Activated naive CD4-positive, alpha-beta T cell treated with anti-CD3 and anti-CD28 coated beads, Interleukin-2, amount 50 U/mL, for 72 hours (primary cell): ENCODE data around the gene ARID3B. TPM values are rescaled to one million over a fixed set of nuclear protein-coding genes. Genes with fewer than 3 reads are reported as not detected.
A peak's percentile ranks its signal among the peaks of the same experiment; 100 is the strongest.
"Not testable (repeated sequence)": the region's sequence is repeated elsewhere in the genome, so short reads cannot be mapped to it uniquely, and the experiment has no call there.

Experiments
- ATAC-seq, 2 donors: fragments of 150-1000 bp; cut with Tn5 transposase; 2 replicates each; pipeline ENCODE4 v1.10.0; 2021; ENCODE audit warnings: mild to moderate bottlenecking in 2 of 2, moderate library complexity in 2 of 2
- DNase-seq, 2 donors: peaks; one replicate each; pipeline ENCODE4 v3.0.0; 2021 to 2022; ENCODE audit warnings: low spot score in 2 of 2
- H3K27ac Mint-ChIP-seq, 2 donors: one replicate each; pipeline ENCODE4 v1.8.0; 2022; ENCODE audit warnings: mild to moderate bottlenecking in 2 of 2, mixed read lengths in 2 of 2
- H3K36me3 Mint-ChIP-seq, 2 donors: one replicate each; pipeline ENCODE4 v1.8.0; 2022; ENCODE audit warnings: mixed read lengths in 2 of 2
- H3K9me3 Mint-ChIP-seq, 2 donors: one replicate each; pipeline ENCODE4 v1.8.0; 2022; ENCODE audit warnings: mixed read lengths in 2 of 2
- total RNA-seq, 2 donors: library from RNA; stranded (reverse); gene quantifications; one replicate each; pipeline ENCODE4 v1.2.3, GENCODE V29; 2022

ARID3B gene
- total RNA-seq, 2 donors from 2014 or later: 25.7 to 37.7 TPM

DNA sequence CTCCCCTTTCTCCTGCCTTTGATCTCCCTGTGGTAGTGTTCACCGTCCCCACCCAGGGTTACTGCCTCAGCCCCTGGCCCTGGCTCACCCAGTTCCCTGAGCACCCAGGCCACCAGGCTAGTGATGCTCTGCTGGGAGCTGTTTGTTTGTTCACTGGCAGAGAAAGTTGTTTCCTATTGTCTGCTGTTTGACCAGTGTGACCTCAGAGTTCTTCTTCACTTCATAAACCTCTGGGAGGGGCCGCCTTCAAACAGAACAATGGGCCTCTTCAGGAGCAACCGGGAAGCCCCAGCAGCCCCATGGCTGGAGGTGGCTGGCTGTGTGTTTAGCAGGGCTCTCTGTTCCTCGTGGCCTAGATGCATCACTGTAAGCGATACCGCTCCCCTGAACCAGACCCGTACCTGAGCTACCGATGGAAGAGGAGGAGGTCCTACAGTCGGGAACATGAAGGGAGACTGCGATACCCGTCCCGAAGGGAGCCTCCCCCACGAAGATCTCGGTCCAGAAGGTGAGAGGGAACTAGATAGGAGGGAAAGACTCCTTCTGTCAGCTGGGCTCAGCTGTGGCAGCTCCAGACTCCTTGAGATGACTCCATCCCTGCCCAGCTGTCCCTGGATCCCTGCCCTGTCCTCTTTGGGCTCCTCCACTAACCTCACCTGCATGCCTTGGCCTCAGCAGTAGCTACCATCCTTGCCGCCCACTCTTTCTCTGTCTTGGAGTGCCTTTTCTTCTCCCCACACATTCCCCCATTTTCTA lies 78.0 kb downstream of the ARID3B start:
- H3K36me3 Mint-ChIP-seq: peaks cover 22 to 33% of the 10 kb centered on the region in 2 donors
- ATAC-seq (no peak), DNase-seq (no peak)
- no peaks in the 10 kb centered on the region for H3K9me3 Mint-ChIP-seq
- peak overlapping the region; percentile 4 to 67 for H3K27ac Mint-ChIP-seq

DNA sequence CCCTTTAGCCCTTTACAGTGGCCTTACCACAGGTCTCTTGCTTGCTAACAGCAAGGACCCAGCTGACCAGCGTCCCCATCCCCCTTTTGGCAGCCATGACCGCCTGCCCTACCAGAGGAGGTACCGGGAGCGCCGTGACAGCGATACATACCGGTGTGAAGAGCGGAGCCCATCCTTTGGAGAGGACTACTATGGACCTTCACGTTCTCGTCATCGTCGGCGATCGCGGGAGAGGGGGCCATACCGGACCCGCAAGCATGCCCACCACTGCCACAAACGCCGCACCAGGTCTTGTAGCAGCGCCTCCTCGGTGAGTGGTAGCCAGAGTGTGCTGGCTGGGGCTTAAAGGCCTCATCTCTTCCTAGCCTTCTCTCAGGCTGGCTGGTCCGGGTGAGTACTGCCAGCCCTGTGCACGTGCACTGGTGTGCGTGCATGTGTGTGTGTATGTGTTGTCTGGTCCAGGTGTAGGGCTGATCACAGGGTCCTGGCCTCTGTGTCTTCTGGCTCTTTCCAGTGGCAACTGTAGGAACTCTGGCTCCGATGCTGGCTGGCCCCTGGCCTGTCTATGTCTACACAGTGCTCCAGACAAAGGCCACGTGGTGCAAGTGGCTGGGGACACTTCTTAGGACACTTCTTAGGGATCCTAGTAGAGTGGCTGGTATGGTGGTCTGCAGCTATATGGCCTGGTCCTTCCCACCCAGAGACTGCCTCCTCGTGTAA lies 79.1 kb downstream of the ARID3B start:
- peak overlapping the region; percentile 36 to 67 for H3K27ac Mint-ChIP-seq
- H3K9me3 Mint-ChIP-seq: no peaks in the 10 kb centered on the region
- no peak for ATAC-seq
- DNase-seq: no peak
- H3K36me3 Mint-ChIP-seq: peaks cover 17 to 41% of the 10 kb centered on the region in 2 donors

DNA sequence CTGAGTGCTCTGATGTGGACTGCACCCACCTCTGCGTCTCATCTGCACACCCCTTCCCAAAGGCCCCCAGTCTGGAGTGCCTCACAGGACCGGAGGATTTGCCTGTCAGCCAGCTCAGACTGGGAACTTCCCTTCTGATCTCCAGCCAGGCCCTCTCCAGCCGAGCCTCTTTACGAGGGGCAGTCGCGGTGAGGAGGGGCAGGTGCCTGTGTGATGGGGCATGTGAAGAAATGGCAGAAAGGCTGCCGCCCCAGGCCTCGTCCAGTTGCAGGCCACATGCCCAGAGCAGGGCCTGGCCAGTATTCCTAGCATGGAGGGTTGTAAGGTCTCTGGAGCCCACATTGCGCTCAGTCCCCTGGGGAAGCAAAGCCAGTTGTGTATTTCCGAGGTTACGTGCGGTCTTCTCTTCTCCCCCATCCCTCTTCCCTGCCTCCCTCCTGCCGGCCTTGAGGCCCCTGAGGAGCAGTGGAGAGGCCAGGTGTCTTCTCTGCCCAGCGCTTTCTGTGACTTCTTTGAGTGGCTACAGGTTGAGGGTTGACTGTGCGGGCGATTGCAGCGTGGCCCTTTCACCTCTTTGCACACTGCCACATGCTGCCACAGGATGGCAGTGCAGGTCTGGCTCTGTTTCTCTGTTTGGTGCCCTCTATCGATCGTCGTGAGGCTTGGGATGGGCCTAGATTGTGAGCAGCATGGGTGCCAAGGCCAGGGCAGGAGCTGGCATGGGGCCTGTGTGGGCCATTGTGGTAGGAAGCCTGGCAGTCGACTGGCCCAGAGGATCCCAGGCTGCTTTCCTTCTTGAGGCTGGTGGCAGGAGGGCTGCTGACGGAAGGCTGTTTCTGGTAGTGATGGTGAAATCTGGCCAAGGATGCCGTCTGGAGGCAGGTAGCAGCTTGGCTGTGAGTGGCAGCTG lies 79.9 kb downstream of the ARID3B start:
- no peaks in the 10 kb centered on the region for H3K9me3 Mint-ChIP-seq
- peak overlapping the region; percentile 16 to 92 for H3K27ac Mint-ChIP-seq
- peaks cover 17 to 41% of the 10 kb centered on the region in 2 donors for H3K36me3 Mint-ChIP-seq
- ATAC-seq: peak; percentile 80 to 86
- peak; percentile 71 to 77 for DNase-seq

DNA sequence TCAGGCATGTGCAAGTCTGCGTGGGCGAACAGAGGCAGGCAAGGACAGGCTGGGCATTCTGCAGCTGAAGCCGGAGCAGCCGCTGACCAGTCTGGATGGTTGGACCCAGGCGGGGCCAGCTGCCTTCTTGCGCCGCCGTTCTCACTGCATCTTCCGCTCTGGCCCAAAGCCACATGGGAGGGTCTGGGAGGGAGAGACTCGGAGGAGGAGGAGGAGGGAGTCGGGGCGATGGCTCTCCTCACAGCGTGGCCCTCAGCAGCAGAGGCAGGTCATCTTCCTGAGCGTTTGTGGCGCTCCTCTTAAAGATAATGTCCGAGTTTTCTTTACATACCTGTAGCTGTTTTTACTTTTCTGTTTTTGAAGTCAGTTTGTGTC lies 80.5 kb downstream of the ARID3B start:
- peaks cover 11 to 36% of the 10 kb centered on the region in 2 donors for H3K36me3 Mint-ChIP-seq

DNA sequence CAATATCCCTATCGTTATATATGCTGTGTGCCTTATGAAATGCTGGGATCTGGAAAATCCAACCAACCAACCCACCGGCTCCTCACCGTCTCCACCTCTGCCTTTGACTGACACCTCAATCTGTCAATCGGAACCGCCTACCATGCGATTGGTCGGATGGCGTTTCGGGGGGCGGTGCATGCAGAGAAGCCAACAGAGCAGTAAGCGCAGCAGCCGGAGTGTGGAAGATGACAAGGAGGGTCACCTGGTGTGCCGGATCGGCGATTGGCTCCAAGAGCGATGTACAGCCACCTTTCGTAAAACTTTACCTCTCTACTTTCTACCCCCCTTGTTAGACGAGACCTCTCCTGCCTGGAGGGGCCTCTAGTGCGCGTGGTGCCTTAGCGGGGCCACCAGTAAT lies 80.9 kb downstream of the ARID3B start:
- H3K27ac Mint-ChIP-seq: no peak overlapping the region
- ATAC-seq: no peak

More for the DNA sequence above, 80.5 kb downstream of the ARID3B start:
- peak overlapping the region; percentile 16 to 92 for H3K27ac Mint-ChIP-seq
- no peak for DNase-seq
- H3K9me3 Mint-ChIP-seq: no peaks in the 10 kb centered on the region
- no peak for ATAC-seq

DNA sequence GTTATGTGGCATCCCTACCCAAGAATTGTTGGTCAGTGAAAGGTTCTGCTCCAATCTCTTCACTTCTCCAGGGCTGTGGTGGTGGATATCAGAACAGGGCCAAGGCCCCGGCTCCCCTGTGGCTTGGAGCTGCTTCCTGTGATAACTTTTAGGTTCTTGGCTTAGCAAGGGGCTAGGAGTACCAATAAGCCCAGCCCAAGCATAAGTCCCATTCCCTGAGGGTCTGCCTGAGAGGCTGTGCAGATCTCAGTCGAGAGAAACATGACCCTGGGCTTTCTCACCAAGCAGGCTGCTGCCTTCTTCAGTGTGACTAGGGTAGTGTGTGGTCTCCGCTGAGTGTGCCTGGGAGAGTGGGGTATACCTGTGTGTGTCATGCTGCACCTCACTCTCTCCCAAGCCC lies 81.7 kb downstream of the ARID3B start:
- DNase-seq: no peak
- ATAC-seq: no peak
- Mint-ChIP-seq H3K36me3 (peaks cover 4 to 29% of the 10 kb centered on the region in 2 donors), H3K27ac (peak overlapping the region in 1 of 2 donors; percentile 65), H3K9me3 (no peaks in the 10 kb centered on the region)

More for the DNA sequence above, 80.9 kb downstream of the ARID3B start:
- H3K36me3 Mint-ChIP-seq: peaks cover 7 to 32% of the 10 kb centered on the region in 2 donors
- H3K9me3 Mint-ChIP-seq: no peaks in the 10 kb centered on the region
- DNase-seq: no peak

DNA sequence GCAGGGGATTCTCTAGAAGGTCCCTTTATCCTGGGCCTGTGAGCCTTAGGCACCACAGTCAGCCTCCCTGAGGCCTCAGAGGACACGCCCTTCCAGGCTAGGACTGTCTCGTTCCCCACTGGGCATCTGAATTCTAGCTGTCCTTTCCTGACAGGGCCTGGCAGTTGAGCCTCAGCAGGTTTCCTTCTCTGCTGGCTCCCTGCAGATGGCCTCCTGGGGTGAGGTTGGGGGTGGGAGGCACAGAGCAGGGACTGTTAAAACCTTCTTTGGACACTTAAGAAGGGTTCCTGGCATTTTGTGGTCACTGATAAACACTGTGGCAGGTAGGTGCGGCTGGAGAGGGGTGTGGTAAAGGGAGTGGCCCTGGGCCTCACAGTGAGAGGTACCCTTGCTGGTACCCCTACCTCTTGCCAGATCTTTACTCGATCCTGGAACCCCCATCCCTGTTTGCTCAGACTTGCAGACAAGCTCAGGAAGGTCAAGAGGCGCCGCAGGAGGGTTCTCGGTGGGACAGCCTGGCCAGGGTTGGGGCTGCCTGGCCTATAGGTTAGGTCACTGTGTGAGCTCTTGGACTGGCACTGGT lies 83.1 kb downstream of the ARID3B start:
- H3K27ac Mint-ChIP-seq: peak overlapping the region; percentile 70 to 88
- H3K9me3 Mint-ChIP-seq: no peaks in the 10 kb centered on the region
- ATAC-seq: no peak
- peaks cover 4 to 29% of the 10 kb centered on the region in 2 donors for H3K36me3 Mint-ChIP-seq
- no peak for DNase-seq

DNA sequence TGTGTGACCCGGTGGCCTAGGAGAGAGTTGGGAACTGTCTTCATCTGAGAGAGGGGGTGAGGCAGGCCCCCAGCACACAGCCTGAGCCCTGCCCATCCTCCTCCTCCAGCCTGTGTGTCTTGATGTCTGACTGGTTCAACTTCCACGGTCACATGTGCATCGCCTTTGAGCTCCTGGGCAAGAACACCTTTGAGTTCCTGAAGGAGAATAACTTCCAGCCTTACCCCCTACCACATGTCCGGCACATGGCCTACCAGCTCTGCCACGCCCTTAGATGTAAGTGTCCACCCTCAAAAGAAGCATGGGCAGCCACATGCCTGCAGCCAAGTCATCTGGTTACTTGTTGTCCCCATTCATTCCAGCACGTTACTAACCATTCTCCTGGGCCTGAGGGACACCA lies 84.7 kb downstream of the ARID3B start:
- Mint-ChIP-seq H3K9me3 (no peaks in the 10 kb centered on the region), H3K36me3 (peaks cover 4 to 29% of the 10 kb centered on the region in 2 donors), H3K27ac (peak overlapping the region in 1 of 2 donors; percentile 74)
- ATAC-seq (no peak), DNase-seq (no peak)

DNA sequence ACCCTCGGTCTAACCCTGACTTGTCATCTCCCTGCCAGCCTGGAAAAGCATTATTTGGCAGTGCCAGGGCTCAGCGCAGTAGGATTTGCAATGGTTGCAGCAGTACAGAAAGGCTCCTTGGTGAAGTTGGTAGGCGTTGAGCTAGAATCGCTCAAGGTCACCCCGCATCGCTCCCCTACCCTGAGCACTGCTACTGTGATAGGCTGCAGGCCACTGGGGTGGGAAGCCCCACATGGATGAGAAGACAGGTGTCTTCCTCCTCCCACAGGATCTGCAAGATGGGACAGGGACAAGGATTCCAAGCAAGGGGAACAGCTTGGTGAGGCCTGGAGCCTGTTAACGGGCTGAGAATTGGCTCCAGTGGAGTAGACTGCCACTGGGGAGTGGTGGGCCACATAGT lies 85.3 kb downstream of the ARID3B start:
- Mint-ChIP-seq H3K9me3 (no peaks in the 10 kb centered on the region), H3K36me3 (peaks cover 4 to 23% of the 10 kb centered on the region in 2 donors), H3K27ac (peak overlapping the region; percentile 74 to 82)
- no peak for DNase-seq
- ATAC-seq: no peak

DNA sequence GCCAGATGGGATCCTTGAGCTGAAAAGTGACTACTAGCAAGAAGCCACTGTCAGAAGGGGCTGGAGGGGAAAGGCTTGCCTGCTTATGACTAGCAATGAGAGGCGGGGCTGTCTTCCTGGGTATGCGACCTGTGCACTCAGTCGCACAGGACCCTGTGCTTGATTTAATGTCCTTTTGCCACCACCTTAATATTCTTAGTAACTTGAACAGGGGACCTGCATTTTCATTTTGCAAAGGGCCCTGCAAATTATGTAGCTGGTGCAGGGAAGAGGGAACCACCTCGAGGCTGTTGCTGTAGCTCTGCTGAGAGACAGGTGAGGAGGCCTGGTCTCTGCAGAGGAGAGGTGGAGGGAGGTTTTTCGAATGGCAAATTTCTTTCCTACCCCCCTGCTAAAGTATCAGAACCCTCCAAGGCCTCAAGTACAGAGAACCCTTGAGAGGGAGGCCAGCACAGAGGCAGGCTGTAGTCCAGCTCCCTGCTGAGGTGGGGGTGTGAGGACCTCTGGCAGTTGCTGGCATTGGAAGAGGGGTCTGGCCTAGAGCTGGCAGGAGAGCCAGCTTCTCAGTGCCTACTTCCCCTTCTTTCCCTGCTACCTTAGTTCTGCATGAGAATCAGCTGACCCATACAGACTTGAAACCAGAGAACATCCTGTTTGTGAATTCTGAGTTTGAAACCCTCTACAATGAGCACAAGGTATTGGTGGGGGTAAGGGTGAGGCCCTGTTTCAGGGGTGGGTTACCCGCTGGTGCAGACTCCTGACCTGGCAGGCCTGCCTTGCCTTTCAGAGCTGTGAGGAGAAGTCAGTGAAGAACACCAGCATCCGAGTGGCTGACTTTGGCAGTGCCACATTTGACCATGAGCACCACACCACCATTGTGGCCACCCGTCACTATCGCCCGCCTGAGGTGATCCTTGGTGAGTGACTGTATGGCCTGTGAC lies 86.0 kb downstream of the ARID3B start:
- no peak for ATAC-seq

DNA sequence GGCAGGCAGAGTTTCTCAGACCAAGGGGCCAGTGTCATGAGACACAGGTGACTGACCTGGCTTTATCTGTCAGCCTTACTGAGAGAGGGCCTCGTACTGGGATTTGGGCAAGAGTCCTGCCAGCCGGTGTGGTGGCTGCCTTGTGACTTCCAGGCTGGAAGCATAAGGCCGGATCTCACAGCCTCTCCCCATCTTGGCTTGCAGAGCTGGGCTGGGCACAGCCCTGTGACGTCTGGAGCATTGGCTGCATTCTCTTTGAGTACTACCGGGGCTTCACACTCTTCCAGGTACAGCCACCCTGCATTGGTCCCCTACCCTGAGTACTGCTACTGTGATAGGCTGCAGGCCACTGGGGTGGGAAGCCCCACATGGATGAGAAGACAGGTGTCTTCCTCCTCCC lies 86.7 kb downstream of the ARID3B start:
- H3K36me3 Mint-ChIP-seq: peaks cover under 1 to 10% of the 10 kb centered on the region in 2 donors
- H3K9me3 Mint-ChIP-seq: no peaks in the 10 kb centered on the region
- peak overlapping the region; percentile 82 to 88 for H3K27ac Mint-ChIP-seq
- no peak for ATAC-seq
- no peak for DNase-seq

More for the DNA sequence above, 86.0 kb downstream of the ARID3B start:
- Mint-ChIP-seq H3K36me3 (peaks cover 4 to 18% of the 10 kb centered on the region in 2 donors), H3K27ac (peak overlapping the region; percentile 82 to 88), H3K9me3 (no peaks in the 10 kb centered on the region)
- DNase-seq: no peak

DNA sequence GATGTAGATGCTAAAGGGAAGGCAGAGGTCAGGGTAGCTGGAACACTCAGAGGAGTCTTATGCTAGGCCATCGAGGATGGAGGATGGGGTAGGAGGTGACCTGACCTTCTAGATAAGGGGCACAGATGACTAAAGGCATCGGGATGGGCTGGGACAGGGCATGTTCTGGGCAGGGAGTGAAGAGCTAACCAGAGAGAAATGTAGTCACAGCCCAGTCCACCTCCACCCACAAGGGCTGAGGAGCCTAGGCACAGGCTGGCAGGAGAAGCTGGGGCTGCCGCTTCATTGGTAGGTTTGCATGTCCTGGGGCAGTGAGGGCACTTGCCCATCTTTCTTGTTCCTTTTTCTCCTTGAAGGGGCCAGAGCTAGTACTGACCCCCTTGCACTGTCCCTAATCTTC lies 87.2 kb downstream of the ARID3B start:
- Mint-ChIP-seq H3K36me3 (peaks cover 0 to 8% of the 10 kb centered on the region in 2 donors), H3K27ac (peak overlapping the region; percentile 82 to 88)

DNA sequence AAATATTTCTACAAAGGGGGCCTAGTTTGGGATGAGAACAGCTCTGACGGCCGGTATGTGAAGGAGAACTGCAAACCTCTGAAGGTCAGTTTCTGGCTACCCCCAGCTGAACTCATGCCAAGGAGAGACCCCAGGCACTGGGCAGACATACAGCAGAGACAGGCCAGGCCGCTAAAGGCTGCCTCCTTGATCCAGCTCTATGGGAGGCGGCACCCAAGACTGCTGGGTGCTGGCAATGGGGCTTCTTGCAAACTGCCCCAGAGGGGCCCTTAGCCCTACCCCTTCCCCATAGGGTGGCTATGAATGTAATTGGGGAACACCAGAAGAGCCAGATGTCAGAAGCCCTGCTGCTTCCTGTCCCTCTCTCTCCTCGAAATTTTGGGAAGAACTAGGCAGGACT lies 87.9 kb downstream of the ARID3B start:
- Mint-ChIP-seq H3K9me3 (no peaks in the 10 kb centered on the region), H3K36me3 (peaks cover 0 to 8% of the 10 kb centered on the region in 2 donors), H3K27ac (peak overlapping the region; percentile 82 to 87)
- no peak for ATAC-seq
- no peak for DNase-seq

More for the DNA sequence above, 87.2 kb downstream of the ARID3B start:
- ATAC-seq (no peak), DNase-seq (no peak)
- H3K9me3 Mint-ChIP-seq: no peaks in the 10 kb centered on the region

DNA sequence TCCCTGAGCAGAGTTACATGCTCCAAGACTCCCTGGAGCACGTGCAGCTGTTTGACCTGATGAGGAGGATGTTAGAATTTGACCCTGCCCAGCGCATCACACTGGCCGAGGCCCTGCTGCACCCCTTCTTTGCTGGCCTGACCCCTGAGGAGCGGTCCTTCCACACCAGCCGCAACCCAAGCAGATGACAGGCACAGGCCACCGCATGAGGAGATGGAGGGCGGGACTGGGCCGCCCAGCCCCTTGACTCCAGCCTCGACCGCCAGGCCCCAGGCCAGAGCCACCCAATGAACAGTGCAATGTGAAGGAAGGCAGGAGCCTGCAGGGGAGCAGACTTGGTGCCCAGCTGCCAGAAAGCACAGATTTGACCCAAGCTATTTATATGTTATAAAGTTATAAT lies 88.7 kb downstream of the ARID3B start:
- DNase-seq: not testable (repeated sequence)

More for the DNA sequence above, 88.7 kb downstream of the ARID3B start:
- H3K9me3 Mint-ChIP-seq, ATAC-seq, H3K36me3 Mint-ChIP-seq: not testable (repeated sequence)
- H3K27ac Mint-ChIP-seq: peak overlapping the region in 1 of 2 donors; percentile 82
